Astrocyte of the cerebellum (primary cell): ENCODE results near the gene CA5B.
"Not testable (repeated sequence)": the region's sequence is repeated elsewhere in the genome, so short reads cannot be mapped to it uniquely, and the experiment has no call there.

Source experiments
- DNase-seq: peaks from one replicate; pipeline ENCODE4 v3.0.0-alpha.2; 2011; ENCODE audit warnings: low read depth
- H3K4me3 ChIP-seq: 2 replicates; pipeline ENCODE4 v1.5.1; 2011; ENCODE audit warnings: mild to moderate bottlenecking, low read depth, low read length, moderate library complexity
- CTCF ChIP-seq: IDR thresholded peaks from 2 replicates; pipeline ENCODE4 v1.5.1; 2012; ENCODE audit warnings: low read length, low read depth, moderate library complexity, mild to moderate bottlenecking; ENCODE audit errors: missing control alignments
- in situ Hi-C: cut with HindIII; loops from 2 replicates; pipeline ENCODE4 v1.10.0; 2017; ENCODE audit warnings: low sequenced_read_pairs

Gene CA5B

DNA sequence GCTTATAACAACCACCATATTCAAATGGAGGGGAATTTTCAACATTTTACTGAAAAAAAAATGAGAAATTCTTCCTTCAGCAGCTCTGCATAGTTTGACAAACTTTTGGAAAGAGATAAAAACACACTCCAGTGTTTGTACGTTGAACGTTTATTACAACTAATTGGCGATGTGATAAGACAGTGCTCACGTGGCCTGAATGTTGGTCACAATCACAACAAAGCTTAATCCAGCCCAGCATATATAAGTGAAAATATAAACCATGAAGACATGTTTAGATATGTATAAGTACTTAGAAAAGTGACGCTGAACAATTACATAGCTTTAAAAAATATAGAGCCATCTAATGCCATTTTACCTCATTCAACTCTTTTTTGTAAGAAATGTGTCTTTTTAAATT, 87.9 kb downstream of the CA5B start:
- no peak for DNase-seq
- in situ Hi-C loops: no loop called here
- no peak for TF ChIP-seq CTCF
- no peak overlapping the region for H3K4me3 ChIP-seq

GRCh38 chrX:15829217-15829616, 91.1 kb downstream of the CA5B start:
- in situ Hi-C loops: no loop called here
- TF ChIP-seq CTCF: no peak

DNA sequence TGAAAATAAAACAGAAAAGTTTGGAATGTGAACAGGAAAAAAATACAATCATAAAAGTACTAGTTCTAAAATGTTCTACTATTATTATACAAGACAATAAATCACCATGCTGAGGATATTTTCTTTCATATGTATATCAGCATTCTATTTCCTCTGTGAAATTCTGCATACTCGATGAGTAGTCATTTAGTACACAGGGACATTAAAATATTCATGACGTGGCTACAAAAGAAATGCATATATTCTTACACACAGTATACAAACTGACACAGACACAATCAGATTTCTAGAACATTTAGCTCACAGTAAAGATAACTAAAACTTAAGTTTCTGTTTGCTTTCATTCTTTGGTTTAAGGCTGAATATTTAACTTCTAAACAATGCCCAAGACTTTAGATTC, 93.3 kb downstream of the CA5B start:
- in situ Hi-C loops, H3K4me3 ChIP-seq, DNase-seq: not testable (repeated sequence)

More at GRCh38 chrX:15829217-15829616, 91.1 kb downstream of the CA5B start:
- no peak for DNase-seq
- H3K4me3 ChIP-seq: no peak overlapping the region

DNA sequence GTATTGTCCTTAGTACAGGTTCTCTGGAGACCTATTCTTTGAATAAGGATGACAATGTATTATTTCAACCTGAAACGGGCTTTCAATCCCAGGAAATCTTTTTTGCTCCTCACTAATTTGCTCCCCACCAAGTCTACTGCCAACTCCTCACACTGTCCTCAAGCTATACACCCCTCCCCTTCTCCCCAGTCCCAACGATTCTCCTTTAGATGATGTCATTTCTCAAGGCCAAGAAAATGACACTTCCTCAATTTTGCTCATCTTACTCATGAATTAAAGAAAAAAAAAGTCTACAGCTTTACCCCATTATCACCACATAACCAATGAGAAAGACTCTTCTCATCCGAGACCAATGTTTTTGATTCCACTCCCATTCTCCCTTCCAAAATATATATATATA, 96.0 kb downstream of the CA5B start:
- TF ChIP-seq CTCF: no peak
- in situ Hi-C loops: no loop called here
- no peak overlapping the region for H3K4me3 ChIP-seq
- DNase-seq: no peak

DNA sequence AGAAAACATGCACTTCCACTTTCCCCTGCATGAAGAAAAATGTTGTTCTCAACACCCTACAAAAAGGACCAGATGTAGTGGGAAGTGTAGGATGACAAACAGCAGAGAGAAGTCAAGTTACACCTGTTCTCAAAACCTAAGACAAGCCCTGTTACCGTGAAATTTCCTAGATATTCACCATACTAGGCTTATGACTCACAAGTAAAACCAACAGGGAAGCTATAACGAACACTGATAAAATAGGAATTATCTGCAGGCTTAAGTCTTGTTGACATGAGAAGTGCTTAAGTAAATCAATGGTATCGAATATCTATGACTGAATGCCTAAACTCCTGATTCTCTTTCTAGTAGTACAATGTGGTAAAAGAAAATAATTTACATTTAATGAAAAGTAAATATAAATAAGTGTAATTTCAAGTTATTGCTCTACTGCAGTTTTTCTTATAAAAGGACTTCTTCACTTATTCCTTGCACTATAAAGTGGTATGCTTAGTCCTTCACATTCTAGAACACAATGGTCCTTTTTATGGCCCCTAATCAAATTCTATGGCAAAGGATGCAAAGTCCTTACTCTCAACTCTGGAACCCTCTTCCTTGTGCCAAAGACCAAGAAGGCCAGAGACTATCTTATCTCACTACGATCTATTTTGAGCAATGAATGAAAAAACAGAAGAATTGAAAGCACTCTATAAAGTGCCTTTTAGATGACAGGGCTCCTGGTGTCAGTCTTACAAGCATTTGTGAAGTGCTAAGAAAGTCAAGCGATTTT, 96.9 kb downstream of the CA5B start:
- no peak for TF ChIP-seq CTCF
- no peak for DNase-seq
- H3K4me3 ChIP-seq: no peak overlapping the region
- in situ Hi-C loops: no loop called here
